Kidney epithelial cell (primary cell): ENCODE data around the gene CLCA4. TPM values are rescaled to one million over a fixed set of nuclear protein-coding genes. Genes with fewer than 3 reads are reported as not detected.

Experiments used
- DNase-seq: peaks from one replicate; pipeline ENCODE4 v3.0.0-alpha.2; 2010; ENCODE audit warnings: low read depth
- H3K27me3 ChIP-seq: 2 replicates; pipeline ENCODE4 v1.6.0; 2011; ENCODE audit warnings: low read length; ENCODE audit not compliant: control insufficient read depth, insufficient read depth
- H3K36me3 ChIP-seq: 2 replicates; pipeline ENCODE4 v1.5.1; 2011; ENCODE audit warnings: low read length; ENCODE audit not compliant: control insufficient read depth, insufficient read depth
- H3K4me3 ChIP-seq: 2 replicates; pipeline ENCODE4 v1.5.1; 2011; ENCODE audit warnings: low read depth, mild to moderate bottlenecking, control low read depth, low read length
- CTCF ChIP-seq: IDR thresholded peaks from 2 replicates; pipeline ENCODE4 v1.5.1; 2011; ENCODE audit warnings: mild to moderate bottlenecking, moderate library complexity, low read length, control low read depth, inconsistent platforms; ENCODE audit not compliant: insufficient read depth, poor library complexity, severe bottlenecking
- total RNA-seq: library from RNA; depleted of rRNA; stranded (reverse); fragments of >200 nt; gene quantifications from 2 replicates; pipeline ENCODE4 v1.2.3, GENCODE V29; 2015

Gene CLCA4
- total RNA-seq, 1 donor from 2014 or later: not detected

- no peak for TF ChIP-seq CTCF
- no peaks in the 10 kb centered on the region for H3K27me3 ChIP-seq
- no peak for DNase-seq
- no peaks in the 10 kb centered on the region for H3K36me3 ChIP-seq
- no peak overlapping the region for H3K4me3 ChIP-seq
These were observed 44.0 kb upstream of the CLCA4 start for GRCh38 chr1:86502721-86503405.

DNA sequence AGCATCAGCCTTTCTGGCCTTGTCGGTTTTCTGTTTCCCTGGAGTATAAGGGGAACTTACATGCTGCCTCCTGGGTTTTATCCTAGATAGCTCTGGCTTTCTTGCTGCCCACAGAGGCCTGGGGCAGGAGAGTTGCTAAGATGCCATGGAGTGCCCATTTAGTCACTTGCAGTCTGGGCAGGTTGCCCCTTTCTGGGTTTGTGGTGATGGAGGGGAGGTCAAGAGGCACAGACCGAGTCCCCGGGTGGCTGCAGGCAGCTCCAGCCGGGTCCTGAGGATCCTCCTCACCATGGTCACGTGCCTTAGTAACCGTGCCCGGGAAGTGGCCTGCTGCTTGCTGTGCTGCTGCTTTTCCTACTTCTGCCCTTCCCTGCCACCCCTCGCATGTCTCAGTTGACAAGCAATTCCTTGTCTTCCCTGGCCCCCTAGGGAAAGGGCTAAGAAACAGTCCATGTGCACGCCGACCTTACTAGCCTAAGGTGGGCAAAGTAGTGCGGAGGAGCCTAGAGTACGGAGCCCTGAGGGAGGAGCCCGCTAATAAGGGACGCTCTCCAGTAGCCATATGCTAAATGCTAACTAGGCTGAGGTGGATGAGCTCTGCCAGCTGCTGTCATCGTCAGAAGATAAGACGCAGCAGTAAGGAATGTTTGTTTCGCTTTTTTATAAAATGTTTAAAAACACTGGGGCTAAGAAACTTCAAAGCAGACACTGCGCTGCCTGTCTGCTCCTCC lies 43.3 kb upstream of the CLCA4 start:
- DNase-seq: no peak
- H3K36me3 ChIP-seq: no peaks in the 10 kb centered on the region
- H3K4me3 ChIP-seq: peak overlapping the region; percentile 11
- no peaks in the 10 kb centered on the region for H3K27me3 ChIP-seq
- TF ChIP-seq CTCF: no peak

- Histone ChIP-seq H3K27me3 (no peaks in the 10 kb centered on the region), H3K36me3 (no peaks in the 10 kb centered on the region), H3K4me3 (no peak overlapping the region)
- TF ChIP-seq CTCF: no peak
- no peak for DNase-seq
These were observed 42.8 kb upstream of the CLCA4 start for GRCh38 chr1:86504137-86504479.

DNA sequence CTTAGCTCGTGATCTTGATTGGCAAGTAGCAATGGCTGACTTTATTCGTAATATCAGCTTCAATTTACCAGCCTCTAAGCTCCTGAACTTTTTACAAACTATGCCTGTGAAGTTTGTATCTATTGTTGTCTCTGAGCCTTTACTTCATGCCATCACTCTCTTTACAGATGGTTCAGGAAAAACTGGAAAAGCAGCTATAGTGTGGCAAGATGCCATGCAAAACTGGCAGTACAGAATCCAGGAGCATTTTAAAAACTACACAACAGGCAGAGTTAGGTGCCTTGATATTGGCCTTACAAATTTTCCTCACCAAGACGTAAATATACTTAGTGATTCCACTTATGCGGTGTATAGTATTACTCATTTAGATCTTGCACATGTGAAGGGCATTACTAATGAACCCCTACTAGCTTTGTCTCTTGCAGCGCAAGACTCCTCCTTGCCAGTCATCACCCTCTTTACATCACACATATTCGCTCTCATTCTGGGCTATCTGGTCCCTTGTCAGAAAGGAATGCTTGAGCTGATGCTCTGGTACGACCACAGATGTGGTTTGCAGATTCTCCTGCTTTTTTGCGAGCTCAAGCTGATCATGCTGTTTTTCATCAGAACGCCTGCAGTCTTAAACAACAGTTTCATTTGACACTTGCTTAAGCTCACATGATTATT lies 41.8 kb upstream of the CLCA4 start:
- H3K27me3 ChIP-seq: no peaks in the 10 kb centered on the region
- H3K4me3 ChIP-seq: no peak overlapping the region
- TF ChIP-seq CTCF: no peak
- DNase-seq: no peak
- H3K36me3 ChIP-seq: no peaks in the 10 kb centered on the region

DNA sequence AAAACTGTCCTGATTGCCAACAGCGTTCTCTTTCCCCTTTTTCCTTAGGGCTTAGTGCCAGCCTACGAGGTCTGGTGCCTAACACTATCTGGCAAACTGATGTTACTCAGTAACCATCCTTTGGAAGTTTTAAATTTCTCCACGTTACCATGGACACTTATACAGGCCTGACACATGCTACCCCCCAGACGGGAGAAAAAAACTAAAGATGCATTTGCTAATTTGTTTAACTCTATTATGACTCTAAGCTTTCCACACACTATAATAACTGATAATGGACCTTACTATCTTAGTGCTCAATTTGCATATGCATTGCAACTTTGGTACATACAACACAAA lies 41.3 kb upstream of the CLCA4 start:
- no peak overlapping the region for H3K4me3 ChIP-seq
- no peak for TF ChIP-seq CTCF

More for the DNA sequence above, 41.3 kb upstream of the CLCA4 start:
- DNase-seq: no peak
- no peaks in the 10 kb centered on the region for H3K36me3 ChIP-seq
- no peaks in the 10 kb centered on the region for H3K27me3 ChIP-seq
